DND-41 (cell line): ENCODE data around the gene RNF25.

Experiments
- EZH2 ChIP-seq: IDR thresholded peaks from 3 replicates; pipeline ENCODE4 v1.6.1; 2012; ENCODE audit warnings: borderline replicate concordance, low read depth, mild to moderate bottlenecking, moderate library complexity, low read length, inconsistent platforms; ENCODE audit not compliant: severe bottlenecking
- TF ChIP-seq, protein P1 (sequence below): IDR thresholded peaks from 2 replicates; pipeline ENCODE4 v1.5.1; 2012; ENCODE audit warnings: borderline replicate concordance, low read length, moderate library complexity, mild to moderate bottlenecking; ENCODE audit not compliant: poor library complexity, severe bottlenecking; ENCODE audit errors: extremely low read depth

DNA sequence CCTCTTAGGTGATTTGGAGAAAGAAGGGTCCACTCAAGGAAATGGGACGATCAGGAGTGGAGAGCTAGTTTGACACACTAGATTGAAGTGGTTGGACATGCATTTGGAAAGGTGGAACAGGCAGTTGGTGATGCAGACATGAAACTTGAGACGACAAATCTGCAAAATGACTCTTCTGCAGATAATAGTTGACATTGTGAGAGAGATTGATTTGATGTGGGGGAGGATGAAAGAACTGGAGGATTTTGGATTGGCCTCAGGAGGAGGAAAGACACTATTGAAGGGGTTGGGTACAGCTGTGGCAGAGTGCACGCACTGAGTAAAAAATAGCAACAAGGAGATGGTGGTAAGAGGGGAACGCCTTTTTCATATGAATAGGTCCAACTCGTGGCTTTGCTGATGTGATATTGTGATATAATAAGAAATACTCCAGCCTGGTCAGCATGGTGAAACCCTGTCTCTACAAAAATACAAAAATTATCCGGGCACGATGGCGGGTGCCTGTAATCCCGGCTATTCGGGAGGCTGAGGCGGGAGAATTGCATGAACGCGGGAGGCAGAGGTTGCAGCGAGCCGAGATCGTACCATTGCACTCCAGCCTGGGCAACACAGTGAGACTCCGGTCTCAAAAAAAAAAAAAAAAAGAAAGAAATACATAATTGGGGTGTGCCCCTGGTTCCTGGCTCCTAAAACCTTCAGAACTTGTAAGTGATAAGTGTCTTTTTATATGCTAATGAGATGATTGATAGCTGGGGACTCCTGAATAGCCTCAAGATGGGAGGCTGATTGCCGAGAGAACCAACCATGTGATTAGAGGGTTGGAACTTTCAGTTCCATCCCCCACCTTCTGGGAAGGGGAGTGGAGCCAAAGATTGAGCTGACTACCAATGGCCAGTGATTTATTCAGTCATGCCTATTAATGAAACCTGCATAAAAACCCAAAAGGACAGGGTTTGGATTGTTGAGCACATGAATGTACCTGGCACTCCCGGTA is 48.5 kb upstream of the RNF25 start:
- TF ChIP-seq, protein P1, sequence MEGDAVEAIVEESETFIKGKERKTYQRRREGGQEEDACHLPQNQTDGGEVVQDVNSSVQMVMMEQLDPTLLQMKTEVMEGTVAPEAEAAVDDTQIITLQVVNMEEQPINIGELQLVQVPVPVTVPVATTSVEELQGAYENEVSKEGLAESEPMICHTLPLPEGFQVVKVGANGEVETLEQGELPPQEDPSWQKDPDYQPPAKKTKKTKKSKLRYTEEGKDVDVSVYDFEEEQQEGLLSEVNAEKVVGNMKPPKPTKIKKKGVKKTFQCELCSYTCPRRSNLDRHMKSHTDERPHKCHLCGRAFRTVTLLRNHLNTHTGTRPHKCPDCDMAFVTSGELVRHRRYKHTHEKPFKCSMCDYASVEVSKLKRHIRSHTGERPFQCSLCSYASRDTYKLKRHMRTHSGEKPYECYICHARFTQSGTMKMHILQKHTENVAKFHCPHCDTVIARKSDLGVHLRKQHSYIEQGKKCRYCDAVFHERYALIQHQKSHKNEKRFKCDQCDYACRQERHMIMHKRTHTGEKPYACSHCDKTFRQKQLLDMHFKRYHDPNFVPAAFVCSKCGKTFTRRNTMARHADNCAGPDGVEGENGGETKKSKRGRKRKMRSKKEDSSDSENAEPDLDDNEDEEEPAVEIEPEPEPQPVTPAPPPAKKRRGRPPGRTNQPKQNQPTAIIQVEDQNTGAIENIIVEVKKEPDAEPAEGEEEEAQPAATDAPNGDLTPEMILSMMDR = no peak
- TF ChIP-seq EZH2 = no peak
